HEK293T (cell line): ENCODE measurements around the gene EDC3.

Experiments used
- BHLHE40 ChIP-seq: fragments of 450-650 bp; IDR thresholded peaks from 2 replicates; pipeline ENCODE4 v1.6.1; 2016; ENCODE audit warnings: mild to moderate bottlenecking, moderate library complexity, borderline replicate concordance
- CTBP1 ChIP-seq: fragments of 450-650 bp; IDR thresholded peaks from 2 replicates; pipeline ENCODE4 v1.6.1; 2016; ENCODE audit warnings: borderline replicate concordance
- FOXK2 ChIP-seq: fragments of 450-650 bp; IDR thresholded peaks from 2 replicates; pipeline ENCODE4 v1.6.1; 2016; ENCODE audit warnings: mild to moderate bottlenecking
- FOXM1 ChIP-seq: fragments of 450-650 bp; IDR thresholded peaks from 2 replicates; pipeline ENCODE4 v1.6.1; 2017; ENCODE audit warnings: mild to moderate bottlenecking, borderline replicate concordance
- NFRKB ChIP-seq: fragments of 450-650 bp; IDR thresholded peaks from 2 replicates; pipeline ENCODE4 v1.6.1; 2016; ENCODE audit warnings: mild to moderate bottlenecking, moderate library complexity
- SP1 ChIP-seq: fragments of 450-650 bp; IDR thresholded peaks from 2 replicates; pipeline ENCODE4 v1.6.1; 2017
- TARDBP ChIP-seq: fragments of 450-650 bp; IDR thresholded peaks from 2 replicates; pipeline ENCODE4 v1.6.1; 2016

DNA sequence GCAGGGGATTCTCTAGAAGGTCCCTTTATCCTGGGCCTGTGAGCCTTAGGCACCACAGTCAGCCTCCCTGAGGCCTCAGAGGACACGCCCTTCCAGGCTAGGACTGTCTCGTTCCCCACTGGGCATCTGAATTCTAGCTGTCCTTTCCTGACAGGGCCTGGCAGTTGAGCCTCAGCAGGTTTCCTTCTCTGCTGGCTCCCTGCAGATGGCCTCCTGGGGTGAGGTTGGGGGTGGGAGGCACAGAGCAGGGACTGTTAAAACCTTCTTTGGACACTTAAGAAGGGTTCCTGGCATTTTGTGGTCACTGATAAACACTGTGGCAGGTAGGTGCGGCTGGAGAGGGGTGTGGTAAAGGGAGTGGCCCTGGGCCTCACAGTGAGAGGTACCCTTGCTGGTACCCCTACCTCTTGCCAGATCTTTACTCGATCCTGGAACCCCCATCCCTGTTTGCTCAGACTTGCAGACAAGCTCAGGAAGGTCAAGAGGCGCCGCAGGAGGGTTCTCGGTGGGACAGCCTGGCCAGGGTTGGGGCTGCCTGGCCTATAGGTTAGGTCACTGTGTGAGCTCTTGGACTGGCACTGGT lies 71.7 kb downstream of the EDC3 start:
- TF ChIP-seq FOXM1 (no peak), FOXK2 (no peak), TARDBP (no peak), CTBP1 (no peak), NFRKB (no peak), SP1 (no peak), BHLHE40 (no peak)
